Testis (tissue), 3 donors: ENCODE results near the gene SLC41A1. TPM values are rescaled to one million over a fixed set of nuclear protein-coding genes. Genes with fewer than 3 reads are reported as not detected.

Experiments
- DNase-seq: peaks from one replicate; pipeline ENCODE4 v3.0.0-alpha.2; 2019
- H3K27ac ChIP-seq, 2 donors: fragments of 200-600 bp; sonication (generic); one replicate each; pipeline ENCODE4 v1.5.1; 2019
- H3K27me3 ChIP-seq: fragments of 200-600 bp; sonication (generic); one replicate; pipeline ENCODE4 v1.5.1; 2019
- H3K36me3 ChIP-seq: fragments of 200-600 bp; sonication (generic); one replicate; pipeline ENCODE4 v1.5.1; 2017; ENCODE audit warnings: low read depth; ENCODE audit errors: missing control alignments
- H3K4me1 ChIP-seq: fragments of 200-600 bp; sonication (generic); one replicate; pipeline ENCODE4 v1.5.1; 2019
- H3K4me3 ChIP-seq, 2 donors: fragments of 200-600 bp; sonication (generic); one replicate each; pipeline ENCODE4 v1.5.1; 2017 to 2019
- H3K9me3 ChIP-seq: fragments of 200-600 bp; sonication (generic); one replicate; pipeline ENCODE4 v1.5.1; 2017
- POLR2A ChIP-seq: fragments of 450-650 bp; IDR thresholded peaks from one replicate; pipeline ENCODE4 v1.6.1; 2017; ENCODE audit warnings: antibody characterized with exemption, mild to moderate bottlenecking, moderate library complexity
- WGBS, 2 donors: methylation state at CpG; one replicate each; pipeline ENCODE4 v1.1.5; 2018; 5-methylcytosine and 5-hydroxymethylcytosine counted together
- intact Hi-C: fragments of 100-400 bp; cut with DNase I; formaldehyde crosslinking; loops from one replicate; pipeline ENCODE4 v1.15.1; 2023; ENCODE audit warnings: low total_unique reads
- polyA plus RNA-seq: library from polyadenylated mRNA; stranded (reverse); fragments of 350-450 nt; fragmentation: Illumina TruSeq; extraction: RNeasy Lipid Tissue Mini Kit (QIAGEN cat#74804); gene quantifications from one replicate; pipeline ENCODE4 v1.2.3, GENCODE V29; 2014; ENCODE audit warnings: low read depth, low replicate concordance; ENCODE audit not compliant: insufficient read depth
- total RNA-seq, 2 donors: library from RNA; depleted of rRNA; stranded (reverse); fragments of >200 nt; gene quantifications; one replicate each; pipeline ENCODE4 v1.2.3, GENCODE V29; 2016
- TF ChIP-seq, protein P1 (sequence below), 3 experiments: fragments of 450-650 bp in 2 of 3; fragments of 200-600 bp in 1 of 3; sonication (generic) in 1 of 3; IDR thresholded peaks; one replicate each; pipeline ENCODE4 v1.5.1; 2016 to 2019; ENCODE audit warnings: antibody characterized with exemption in 3 of 3, mild to moderate bottlenecking in 2 of 3, moderate library complexity in 1 of 3

SLC41A1 gene
- total and polyA plus RNA-seq, 3 donors from 2014 or later: 94.7 to 137 (median 122) TPM

DNA sequence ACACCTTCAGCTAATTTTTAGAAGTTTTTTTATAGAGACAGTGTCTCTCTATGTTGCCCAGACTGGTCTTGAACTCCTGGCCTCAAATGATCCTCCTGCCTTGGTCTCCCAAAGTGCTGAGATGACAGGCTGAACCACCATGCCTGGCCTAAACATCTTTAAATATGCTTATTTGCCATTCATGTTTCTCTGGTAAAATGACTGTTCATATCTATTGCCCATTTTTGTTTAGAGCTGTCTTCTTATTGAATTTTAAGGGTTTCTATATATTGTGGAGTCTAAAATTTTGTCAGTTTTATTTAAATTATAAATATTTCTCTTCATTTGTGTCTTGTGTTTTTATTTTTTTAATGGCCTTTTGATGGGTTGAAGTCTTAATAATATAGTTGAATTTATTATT, 40.0 kb upstream of the SLC41A1 start:
- intact Hi-C loops: no loop called here
- no peaks in the 10 kb centered on the region for H3K36me3 ChIP-seq
- no peak overlapping the region for H3K27ac ChIP-seq
- no peak overlapping the region for H3K4me3 ChIP-seq
- H3K9me3 ChIP-seq: no peaks in the 10 kb centered on the region
- H3K4me1 ChIP-seq: no peaks in the 10 kb centered on the region
- TF ChIP-seq, protein P1, sequence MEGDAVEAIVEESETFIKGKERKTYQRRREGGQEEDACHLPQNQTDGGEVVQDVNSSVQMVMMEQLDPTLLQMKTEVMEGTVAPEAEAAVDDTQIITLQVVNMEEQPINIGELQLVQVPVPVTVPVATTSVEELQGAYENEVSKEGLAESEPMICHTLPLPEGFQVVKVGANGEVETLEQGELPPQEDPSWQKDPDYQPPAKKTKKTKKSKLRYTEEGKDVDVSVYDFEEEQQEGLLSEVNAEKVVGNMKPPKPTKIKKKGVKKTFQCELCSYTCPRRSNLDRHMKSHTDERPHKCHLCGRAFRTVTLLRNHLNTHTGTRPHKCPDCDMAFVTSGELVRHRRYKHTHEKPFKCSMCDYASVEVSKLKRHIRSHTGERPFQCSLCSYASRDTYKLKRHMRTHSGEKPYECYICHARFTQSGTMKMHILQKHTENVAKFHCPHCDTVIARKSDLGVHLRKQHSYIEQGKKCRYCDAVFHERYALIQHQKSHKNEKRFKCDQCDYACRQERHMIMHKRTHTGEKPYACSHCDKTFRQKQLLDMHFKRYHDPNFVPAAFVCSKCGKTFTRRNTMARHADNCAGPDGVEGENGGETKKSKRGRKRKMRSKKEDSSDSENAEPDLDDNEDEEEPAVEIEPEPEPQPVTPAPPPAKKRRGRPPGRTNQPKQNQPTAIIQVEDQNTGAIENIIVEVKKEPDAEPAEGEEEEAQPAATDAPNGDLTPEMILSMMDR (IDR thresholded peaks at IDR 0.05): no peak
- no peak for TF ChIP-seq POLR2A
- no peak for DNase-seq
- no peaks in the 10 kb centered on the region for H3K27me3 ChIP-seq

DNA sequence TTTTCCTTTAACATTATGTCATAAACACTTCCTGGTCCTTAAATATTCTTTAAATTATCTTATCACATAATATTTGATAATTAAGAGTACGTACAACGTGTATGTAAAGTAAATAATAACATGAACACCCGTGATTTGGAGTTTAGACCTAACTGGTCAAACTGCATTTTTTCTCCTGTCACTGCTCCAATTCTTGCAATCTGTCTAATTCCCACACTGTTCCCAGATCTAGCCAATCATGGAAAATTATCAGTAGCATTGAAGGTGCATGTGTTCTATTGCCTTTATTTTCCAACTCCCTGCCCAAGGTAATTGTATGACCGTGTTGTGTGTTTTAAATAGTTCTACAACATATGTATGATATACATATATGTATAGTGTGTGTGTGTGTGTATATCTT, 39.0 kb upstream of the SLC41A1 start:
- intact Hi-C loops: no loop called here
- no peaks in the 10 kb centered on the region for H3K27me3 ChIP-seq
- H3K27ac ChIP-seq: no peak overlapping the region
- no peaks in the 10 kb centered on the region for H3K9me3 ChIP-seq
- TF ChIP-seq POLR2A: no peak
- TF ChIP-seq, protein P1 (IDR thresholded peaks at IDR 0.05): no peak
- no peak for DNase-seq
- WGBS, 2 donors: 84 to 86% methylated on average over 4 of the region's 4 CpGs
- no peaks in the 10 kb centered on the region for H3K4me1 ChIP-seq
- no peak overlapping the region for H3K4me3 ChIP-seq
- H3K36me3 ChIP-seq: no peaks in the 10 kb centered on the region

DNA sequence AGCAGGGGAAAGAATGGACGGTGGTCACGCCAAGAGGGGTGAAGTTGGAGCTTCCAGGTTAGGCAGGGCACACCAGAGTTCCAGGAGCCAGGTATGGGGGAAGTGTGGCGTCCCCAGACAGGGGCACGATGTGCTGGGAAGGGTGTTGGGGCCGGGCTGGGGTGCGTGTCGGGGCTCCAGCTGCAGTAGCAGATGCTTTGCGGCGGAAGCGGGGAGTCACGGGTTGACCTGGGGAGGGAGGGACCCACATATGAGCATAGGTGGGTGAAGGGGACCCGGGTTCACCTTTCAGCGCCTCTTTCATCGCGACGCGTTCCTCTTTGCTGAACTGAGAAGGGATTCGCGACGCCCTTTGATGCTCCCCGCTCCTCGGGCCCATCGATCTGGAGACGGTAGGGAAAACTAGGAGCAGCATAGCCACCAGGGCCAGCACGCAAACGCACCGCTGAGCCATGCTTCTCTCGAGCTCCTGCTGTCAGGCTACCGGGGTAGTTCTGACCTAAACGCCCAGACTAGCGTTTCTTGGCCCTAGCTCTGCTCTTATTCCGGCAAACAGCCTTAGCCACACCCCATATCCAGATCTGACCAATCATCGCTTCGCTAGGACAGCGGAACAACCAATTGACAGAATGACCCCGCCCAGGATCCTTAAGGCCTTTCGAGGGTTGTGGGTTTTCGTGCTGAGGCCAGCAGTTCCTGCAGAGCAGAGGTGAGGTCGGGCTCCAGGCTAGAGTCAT, 36.8 kb upstream of the SLC41A1 start, which contains the start of gene PM20D1:
Gene PM20D1 (minus strand): TSS at position 514 of the 737 bp plus-strand sequence. CDS start 60 bp downstream, at position 454.
- Histone ChIP-seq H3K27me3 (no peaks in the 10 kb centered on the region), H3K4me3 (peak within 1 kb of the TSS; percentile 5 to 6), H3K36me3 (no peaks in the 10 kb centered on the region), H3K4me1 (no peaks in the 10 kb centered on the region), H3K27ac (no peak within 1 kb of the TSS), H3K9me3 (no peaks in the 10 kb centered on the region)
- intact Hi-C loops: no loop called here
- WGBS, 2 donors: 43 to 50% methylated on average over 38 to 39 of the region's 39 CpGs
- DNase-seq: peak; percentile 86
- no peak for TF ChIP-seq POLR2A
- TF ChIP-seq, protein P1 (IDR thresholded peaks at IDR 0.05): no peak

DNA sequence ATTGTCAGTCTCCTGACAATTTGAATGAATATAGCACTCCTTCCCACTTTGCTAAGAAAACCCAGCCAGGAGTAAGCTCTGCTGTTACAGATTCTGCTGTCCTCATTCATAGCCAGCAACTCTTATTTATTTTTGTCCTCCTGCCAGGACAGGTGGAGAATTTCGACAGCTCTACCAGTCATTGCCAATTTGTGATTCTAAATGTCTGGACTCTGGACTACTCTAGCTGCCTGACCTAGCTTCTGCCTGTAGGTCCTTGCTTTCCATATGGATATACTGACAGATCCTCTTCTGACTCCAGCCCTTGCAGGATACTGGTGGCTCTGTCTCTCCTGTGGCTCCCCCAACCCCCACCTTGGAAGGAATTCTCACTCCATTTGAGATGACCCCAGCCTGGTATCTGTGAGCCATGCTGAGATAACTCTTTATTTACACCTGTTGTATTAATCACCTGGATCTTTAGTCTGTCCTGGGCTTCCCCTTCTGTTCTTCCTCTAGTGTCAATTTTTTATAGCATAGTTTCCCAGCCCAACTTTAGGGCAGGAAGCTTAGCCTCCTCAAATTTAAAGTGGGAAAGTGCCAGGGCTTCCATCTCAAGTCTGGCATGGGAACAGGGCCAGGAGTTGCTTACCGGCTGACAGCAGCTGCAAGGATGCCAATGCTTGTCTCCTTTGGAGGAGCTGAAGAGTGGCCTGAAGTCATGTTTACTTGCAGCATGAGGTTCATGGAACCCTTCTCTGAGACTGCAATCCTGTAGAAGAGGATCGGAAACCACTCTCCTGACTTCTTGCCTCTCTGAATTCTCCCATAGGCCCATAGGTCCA, 30.2 kb upstream of the SLC41A1 start:
- H3K9me3 ChIP-seq: no peaks in the 10 kb centered on the region
- intact Hi-C loops: no loop called here
- H3K4me1 ChIP-seq: peaks cover 19% of the 10 kb centered on the region
- TF ChIP-seq, protein P1 (IDR thresholded peaks at IDR 0.05): no peak
- no peak for TF ChIP-seq POLR2A
- H3K36me3 ChIP-seq: no peaks in the 10 kb centered on the region
- no peaks in the 10 kb centered on the region for H3K27me3 ChIP-seq
- H3K4me3 ChIP-seq: no peak overlapping the region
- H3K27ac ChIP-seq: no peak overlapping the region
- DNase-seq: no peak
- 74 to 78% methylated on average over 3 of the region's 3 CpGs for WGBS, 2 donors
